Thyroid gland (tissue), 4 donors: ENCODE results near the gene KCNJ14.

Experiments
- POLR2A ChIP-seq, 2 donors: fragments of 450-650 bp; IDR thresholded peaks; one replicate each; pipeline ENCODE4 v1.6.1; 2017; ENCODE audit warnings: antibody characterized with exemption in 2 of 2, mild to moderate bottlenecking in 2 of 2, moderate library complexity in 1 of 2
- TF ChIP-seq, protein P1 (sequence below), 6 experiments: fragments of 200-600 bp in 3 of 6; fragments of 450-650 bp in 3 of 6; sonication (generic) in 3 of 6; IDR thresholded peaks; one replicate each; pipeline ENCODE4 v1.5.1; 2016 to 2019; ENCODE audit warnings: antibody characterized with exemption in 6 of 6, mild to moderate bottlenecking in 2 of 6, inconsistent platforms in 1 of 6, moderate library complexity in 1 of 6

DNA sequence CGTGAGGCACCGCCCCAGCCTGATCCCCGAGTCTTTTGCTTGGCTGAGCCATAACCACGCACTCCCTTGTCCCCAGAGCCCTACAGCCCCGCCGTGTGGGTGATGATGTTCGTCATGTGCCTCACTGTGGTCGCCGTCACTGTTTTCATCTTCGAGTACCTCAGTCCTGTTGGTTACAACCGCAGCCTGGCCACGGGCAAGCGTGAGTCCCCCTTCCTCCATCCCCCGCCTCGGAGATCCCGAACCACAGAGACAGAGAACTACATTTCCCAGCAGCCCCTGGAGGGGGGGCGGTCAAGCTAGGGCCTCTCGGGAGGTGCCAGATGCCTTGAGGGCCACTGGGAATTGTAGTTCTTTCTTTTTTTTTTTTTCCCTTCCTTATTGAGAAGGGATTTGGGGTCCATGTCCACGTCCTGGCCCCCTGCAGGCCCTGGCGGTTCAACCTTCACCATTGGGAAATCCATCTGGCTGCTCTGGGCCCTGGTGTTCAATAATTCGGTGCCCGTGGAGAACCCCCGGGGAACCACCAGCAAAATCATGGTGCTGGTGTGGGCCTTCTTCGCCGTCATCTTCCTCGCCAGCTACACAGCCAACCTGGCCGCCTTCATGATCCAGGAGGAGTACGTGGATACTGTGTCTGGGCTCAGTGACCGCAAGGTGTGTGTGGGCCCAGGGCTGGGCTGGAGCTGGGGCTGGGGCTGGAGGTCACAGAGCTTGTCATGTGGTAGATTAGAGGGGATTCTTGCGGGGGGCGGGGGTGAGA lies 36.0 kb upstream of the KCNJ14 start:
- TF ChIP-seq, protein P1, sequence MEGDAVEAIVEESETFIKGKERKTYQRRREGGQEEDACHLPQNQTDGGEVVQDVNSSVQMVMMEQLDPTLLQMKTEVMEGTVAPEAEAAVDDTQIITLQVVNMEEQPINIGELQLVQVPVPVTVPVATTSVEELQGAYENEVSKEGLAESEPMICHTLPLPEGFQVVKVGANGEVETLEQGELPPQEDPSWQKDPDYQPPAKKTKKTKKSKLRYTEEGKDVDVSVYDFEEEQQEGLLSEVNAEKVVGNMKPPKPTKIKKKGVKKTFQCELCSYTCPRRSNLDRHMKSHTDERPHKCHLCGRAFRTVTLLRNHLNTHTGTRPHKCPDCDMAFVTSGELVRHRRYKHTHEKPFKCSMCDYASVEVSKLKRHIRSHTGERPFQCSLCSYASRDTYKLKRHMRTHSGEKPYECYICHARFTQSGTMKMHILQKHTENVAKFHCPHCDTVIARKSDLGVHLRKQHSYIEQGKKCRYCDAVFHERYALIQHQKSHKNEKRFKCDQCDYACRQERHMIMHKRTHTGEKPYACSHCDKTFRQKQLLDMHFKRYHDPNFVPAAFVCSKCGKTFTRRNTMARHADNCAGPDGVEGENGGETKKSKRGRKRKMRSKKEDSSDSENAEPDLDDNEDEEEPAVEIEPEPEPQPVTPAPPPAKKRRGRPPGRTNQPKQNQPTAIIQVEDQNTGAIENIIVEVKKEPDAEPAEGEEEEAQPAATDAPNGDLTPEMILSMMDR (IDR thresholded peaks at IDR 0.05), result no peak
- no peak for TF ChIP-seq POLR2A (IDR thresholded peaks at IDR 0.05)
